IMR-90 (cell line): Measurements from ENCODE around the gene ATP2B2.

ENCODE experiments used
- CEBPB ChIP-seq: IDR thresholded peaks from 2 replicates; pipeline ENCODE4 v1.6.1; 2012; ENCODE audit warnings: low read depth, low read length, improper control_type of control experiment
- FOS ChIP-seq: fragments of 150-350 bp; IDR thresholded peaks from 2 replicates; pipeline ENCODE4 v1.6.1; 2016; ENCODE audit warnings: low read depth, low read length
- POLR2A ChIP-seq: IDR thresholded peaks from 2 replicates; pipeline ENCODE4 v1.6.1; 2012; ENCODE audit warnings: mild to moderate bottlenecking, low read depth, low read length
- RAD21 ChIP-seq: IDR thresholded peaks from 2 replicates; pipeline ENCODE4 v1.6.1; 2012; ENCODE audit warnings: low read length, improper control_type of control experiment
- RFX5 ChIP-seq: IDR thresholded peaks from 2 replicates; pipeline ENCODE4 v1.8.0; 2012; ENCODE audit warnings: low read depth, mild to moderate bottlenecking, low read length, moderate library complexity
- SMC3 ChIP-seq: fragments of 150-350 bp; IDR thresholded peaks from 2 replicates; pipeline ENCODE4 v1.6.1; 2016; ENCODE audit warnings: low read depth, mild to moderate bottlenecking, antibody characterized with exemption, low read length, moderate library complexity
- TF ChIP-seq, protein P1 (sequence below): conservative IDR thresholded peaks from 2 replicates; pipeline ENCODE4 v1.5.1; 2012; ENCODE audit warnings: mild to moderate bottlenecking, low read depth, low read length, improper control_type of control experiment
- TF ChIP-seq, protein P2 (sequence below): fragments of 150-350 bp; IDR thresholded peaks from 2 replicates; pipeline ENCODE4 v1.6.1; 2016; ENCODE audit warnings: low read depth, mild to moderate bottlenecking, low read length, moderate library complexity, borderline replicate concordance

DNA sequence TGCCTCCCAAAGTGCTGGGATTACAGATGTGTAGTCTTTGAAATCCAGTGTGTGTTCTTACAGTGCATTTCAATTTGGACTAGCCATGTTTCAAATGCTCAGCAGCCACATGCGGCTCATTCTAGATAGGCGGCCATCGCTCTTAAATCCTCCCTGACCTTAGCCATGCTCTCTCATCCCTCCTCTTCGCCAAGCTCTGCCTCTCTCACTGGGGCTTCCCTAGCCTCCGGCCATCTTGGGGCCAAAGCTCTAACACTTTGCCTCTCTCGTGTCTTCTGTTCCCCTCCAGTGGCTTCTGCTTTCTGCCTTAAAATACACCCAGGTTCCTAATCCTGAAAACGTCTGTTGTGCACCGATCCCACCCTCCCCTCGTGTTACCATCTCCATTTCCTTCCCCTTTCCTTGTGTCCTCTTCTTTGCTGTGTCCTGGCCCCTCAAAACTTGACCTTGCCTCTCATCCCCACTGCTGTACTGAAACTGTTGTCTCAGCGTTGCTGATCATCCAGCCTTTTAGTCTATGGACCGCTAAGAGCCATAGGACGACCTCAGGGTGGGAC lies 211.3 kb downstream of the ATP2B2 start:
- no peak for TF ChIP-seq CEBPB
- TF ChIP-seq, protein P1, sequence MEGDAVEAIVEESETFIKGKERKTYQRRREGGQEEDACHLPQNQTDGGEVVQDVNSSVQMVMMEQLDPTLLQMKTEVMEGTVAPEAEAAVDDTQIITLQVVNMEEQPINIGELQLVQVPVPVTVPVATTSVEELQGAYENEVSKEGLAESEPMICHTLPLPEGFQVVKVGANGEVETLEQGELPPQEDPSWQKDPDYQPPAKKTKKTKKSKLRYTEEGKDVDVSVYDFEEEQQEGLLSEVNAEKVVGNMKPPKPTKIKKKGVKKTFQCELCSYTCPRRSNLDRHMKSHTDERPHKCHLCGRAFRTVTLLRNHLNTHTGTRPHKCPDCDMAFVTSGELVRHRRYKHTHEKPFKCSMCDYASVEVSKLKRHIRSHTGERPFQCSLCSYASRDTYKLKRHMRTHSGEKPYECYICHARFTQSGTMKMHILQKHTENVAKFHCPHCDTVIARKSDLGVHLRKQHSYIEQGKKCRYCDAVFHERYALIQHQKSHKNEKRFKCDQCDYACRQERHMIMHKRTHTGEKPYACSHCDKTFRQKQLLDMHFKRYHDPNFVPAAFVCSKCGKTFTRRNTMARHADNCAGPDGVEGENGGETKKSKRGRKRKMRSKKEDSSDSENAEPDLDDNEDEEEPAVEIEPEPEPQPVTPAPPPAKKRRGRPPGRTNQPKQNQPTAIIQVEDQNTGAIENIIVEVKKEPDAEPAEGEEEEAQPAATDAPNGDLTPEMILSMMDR, result no peak
- no peak for TF ChIP-seq POLR2A
- TF ChIP-seq, protein P2, sequence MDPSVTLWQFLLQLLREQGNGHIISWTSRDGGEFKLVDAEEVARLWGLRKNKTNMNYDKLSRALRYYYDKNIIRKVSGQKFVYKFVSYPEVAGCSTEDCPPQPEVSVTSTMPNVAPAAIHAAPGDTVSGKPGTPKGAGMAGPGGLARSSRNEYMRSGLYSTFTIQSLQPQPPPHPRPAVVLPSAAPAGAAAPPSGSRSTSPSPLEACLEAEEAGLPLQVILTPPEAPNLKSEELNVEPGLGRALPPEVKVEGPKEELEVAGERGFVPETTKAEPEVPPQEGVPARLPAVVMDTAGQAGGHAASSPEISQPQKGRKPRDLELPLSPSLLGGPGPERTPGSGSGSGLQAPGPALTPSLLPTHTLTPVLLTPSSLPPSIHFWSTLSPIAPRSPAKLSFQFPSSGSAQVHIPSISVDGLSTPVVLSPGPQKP, result no peak
- TF ChIP-seq SMC3, result no peak
- no peak for TF ChIP-seq FOS
- no peak for TF ChIP-seq RFX5
- no peak for TF ChIP-seq RAD21
